Liver (tissue), 3 donors: ENCODE data around the gene C22orf31.
A peak's percentile ranks its signal among the peaks of the same experiment; 100 is the strongest.

Source experiments
- CTCF ChIP-seq: fragments of 150-350 bp; IDR thresholded peaks from 2 replicates; pipeline ENCODE4 v1.5.1; 2017; ENCODE audit warnings: improper control_type of control experiment, low read depth, low read length; ENCODE audit not compliant: missing input control
- GABPA ChIP-seq, 2 donors: IDR thresholded peaks in 1 of 2; conservative IDR thresholded peaks in 1 of 2; 2 replicates each; pipeline ENCODE4 v1.6.1; 2016; ENCODE audit warnings: antibody characterized with exemption in 2 of 2, mild to moderate bottlenecking in 1 of 2, moderate library complexity in 1 of 2
- MAX ChIP-seq: IDR thresholded peaks from 2 replicates; pipeline ENCODE4 v1.6.1; 2016; ENCODE audit warnings: antibody characterized with exemption
- SP1 ChIP-seq: IDR thresholded peaks from 2 replicates; pipeline ENCODE4 v1.6.1; 2018; ENCODE audit warnings: antibody characterized with exemption, mild to moderate bottlenecking
- TAF1 ChIP-seq: conservative IDR thresholded peaks from 2 replicates; pipeline ENCODE4 v1.6.1; 2016; ENCODE audit warnings: antibody characterized with exemption, mild to moderate bottlenecking
- YY1 ChIP-seq: IDR thresholded peaks from 2 replicates; pipeline ENCODE4 v1.6.1; 2016; ENCODE audit warnings: antibody characterized with exemption, mild to moderate bottlenecking
- TF ChIP-seq, protein P1 (sequence below): IDR thresholded peaks from 2 replicates; pipeline ENCODE4 v1.6.1; 2016; ENCODE audit warnings: antibody characterized with exemption
- TF ChIP-seq, protein P2 (sequence below): IDR thresholded peaks from 2 replicates; pipeline ENCODE4 v1.6.1; 2016; ENCODE audit warnings: antibody characterized with exemption, mild to moderate bottlenecking
- donor health status: healthy.
- donor health status: healthy.

DNA sequence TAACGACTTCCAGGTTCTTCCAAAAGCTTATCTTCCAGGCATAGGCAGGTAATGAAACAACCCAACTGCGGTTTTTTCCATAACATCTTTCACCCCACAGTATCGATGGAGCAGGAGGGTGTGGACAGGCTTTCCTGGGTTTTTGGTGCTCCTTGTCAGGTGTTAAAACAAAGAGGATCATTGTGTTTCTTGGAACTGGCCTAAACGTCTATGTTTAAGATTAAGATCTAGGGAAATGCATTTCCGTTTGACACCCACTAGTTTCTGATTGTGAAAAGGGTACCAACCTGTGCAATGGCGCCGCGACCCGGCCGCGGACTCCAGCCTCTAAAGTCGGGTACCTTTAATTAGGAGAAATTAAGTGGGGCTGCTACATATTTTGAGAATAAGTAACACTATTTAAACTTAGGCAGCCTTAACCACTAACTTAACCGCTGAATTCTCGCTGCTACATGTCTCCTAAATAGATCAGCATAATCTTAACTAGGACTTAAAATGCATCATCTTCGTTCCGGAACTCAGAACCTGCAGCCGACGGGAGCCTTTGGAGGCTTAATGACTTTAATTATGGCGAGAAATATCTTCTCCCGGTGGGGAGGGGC lies 31.5 kb downstream of the C22orf31 start:
- TF ChIP-seq SP1 = no peak
- TF ChIP-seq, protein P1, sequence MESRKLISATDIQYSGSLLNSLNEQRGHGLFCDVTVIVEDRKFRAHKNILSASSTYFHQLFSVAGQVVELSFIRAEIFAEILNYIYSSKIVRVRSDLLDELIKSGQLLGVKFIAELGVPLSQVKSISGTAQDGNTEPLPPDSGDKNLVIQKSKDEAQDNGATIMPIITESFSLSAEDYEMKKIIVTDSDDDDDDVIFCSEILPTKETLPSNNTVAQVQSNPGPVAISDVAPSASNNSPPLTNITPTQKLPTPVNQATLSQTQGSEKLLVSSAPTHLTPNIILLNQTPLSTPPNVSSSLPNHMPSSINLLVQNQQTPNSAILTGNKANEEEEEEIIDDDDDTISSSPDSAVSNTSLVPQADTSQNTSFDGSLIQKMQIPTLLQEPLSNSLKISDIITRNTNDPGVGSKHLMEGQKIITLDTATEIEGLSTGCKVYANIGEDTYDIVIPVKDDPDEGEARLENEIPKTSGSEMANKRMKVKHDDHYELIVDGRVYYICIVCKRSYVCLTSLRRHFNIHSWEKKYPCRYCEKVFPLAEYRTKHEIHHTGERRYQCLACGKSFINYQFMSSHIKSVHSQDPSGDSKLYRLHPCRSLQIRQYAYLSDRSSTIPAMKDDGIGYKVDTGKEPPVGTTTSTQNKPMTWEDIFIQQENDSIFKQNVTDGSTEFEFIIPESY = no peak
- no peak for TF ChIP-seq MAX
- no peak for TF ChIP-seq CTCF
- no peak for TF ChIP-seq TAF1
- TF ChIP-seq YY1 = peak; percentile 59
- TF ChIP-seq, protein P2, sequence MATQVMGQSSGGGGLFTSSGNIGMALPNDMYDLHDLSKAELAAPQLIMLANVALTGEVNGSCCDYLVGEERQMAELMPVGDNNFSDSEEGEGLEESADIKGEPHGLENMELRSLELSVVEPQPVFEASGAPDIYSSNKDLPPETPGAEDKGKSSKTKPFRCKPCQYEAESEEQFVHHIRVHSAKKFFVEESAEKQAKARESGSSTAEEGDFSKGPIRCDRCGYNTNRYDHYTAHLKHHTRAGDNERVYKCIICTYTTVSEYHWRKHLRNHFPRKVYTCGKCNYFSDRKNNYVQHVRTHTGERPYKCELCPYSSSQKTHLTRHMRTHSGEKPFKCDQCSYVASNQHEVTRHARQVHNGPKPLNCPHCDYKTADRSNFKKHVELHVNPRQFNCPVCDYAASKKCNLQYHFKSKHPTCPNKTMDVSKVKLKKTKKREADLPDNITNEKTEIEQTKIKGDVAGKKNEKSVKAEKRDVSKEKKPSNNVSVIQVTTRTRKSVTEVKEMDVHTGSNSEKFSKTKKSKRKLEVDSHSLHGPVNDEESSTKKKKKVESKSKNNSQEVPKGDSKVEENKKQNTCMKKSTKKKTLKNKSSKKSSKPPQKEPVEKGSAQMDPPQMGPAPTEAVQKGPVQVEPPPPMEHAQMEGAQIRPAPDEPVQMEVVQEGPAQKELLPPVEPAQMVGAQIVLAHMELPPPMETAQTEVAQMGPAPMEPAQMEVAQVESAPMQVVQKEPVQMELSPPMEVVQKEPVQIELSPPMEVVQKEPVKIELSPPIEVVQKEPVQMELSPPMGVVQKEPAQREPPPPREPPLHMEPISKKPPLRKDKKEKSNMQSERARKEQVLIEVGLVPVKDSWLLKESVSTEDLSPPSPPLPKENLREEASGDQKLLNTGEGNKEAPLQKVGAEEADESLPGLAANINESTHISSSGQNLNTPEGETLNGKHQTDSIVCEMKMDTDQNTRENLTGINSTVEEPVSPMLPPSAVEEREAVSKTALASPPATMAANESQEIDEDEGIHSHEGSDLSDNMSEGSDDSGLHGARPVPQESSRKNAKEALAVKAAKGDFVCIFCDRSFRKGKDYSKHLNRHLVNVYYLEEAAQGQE = no peak
- TF ChIP-seq GABPA (IDR thresholded peaks at IDR 0.05 in 1 of 2, conservative IDR thresholded peaks at IDR 0.05 in 1 of 2) = no peak
